CD4-positive, alpha-beta T cell (primary cell): ENCODE results near the gene PLCB1. TPM values are rescaled to one million over a fixed set of nuclear protein-coding genes. Genes with fewer than 3 reads are reported as not detected.

Source experiments
- ATAC-seq: fragments of 200-7000 bp; cut with Tn5 transposase; one replicate; pipeline ENCODE4 v1.10.0; 2022; ENCODE audit warnings: mild to moderate bottlenecking; ENCODE audit not compliant: poor library complexity
- CTCF ChIA-PET: fragments of 350-600 bp; sonication (Branson Sonifier 250); formaldehyde crosslinking; loops from one replicate; lab custom pipeline; 2021; ENCODE audit warnings: antibody characterized with exemption, inconsistent platforms; lab: Charles Lee
- POLR2A ChIA-PET: fragments of 350-600 bp; sonication (Branson Sonifier 250); formaldehyde crosslinking; loops from one replicate; lab custom pipeline; 2021; ENCODE audit warnings: antibody characterized with exemption, inconsistent platforms; lab: Charles Lee
- DNase-seq, 14 experiments: peaks; one replicate each; pipeline ENCODE4 v3.0.0-alpha.2; 2013 to 2020; ENCODE audit warnings: mixed read lengths in 2 of 14
- H3K27ac ChIP-seq, 2 donors: one replicate each; pipeline versions ENCODE4 v1.5.1 to v1.7.0; 2013; ENCODE audit warnings: low read length in 2 of 2, low read depth in 1 of 2, mild to moderate bottlenecking in 1 of 2
- H3K27me3 ChIP-seq, 2 experiments: 1 replicate in 1 of 2; 2 replicates in 1 of 2; pipeline versions ENCODE4 v1.6.1 to v1.7.0; 2013; ENCODE audit warnings: low read length in 2 of 2, control low read depth in 1 of 2, mild to moderate bottlenecking in 1 of 2, moderate library complexity in 1 of 2; ENCODE audit not compliant: insufficient read depth in 2 of 2, control insufficient read depth in 1 of 2
- H3K36me3 ChIP-seq: one replicate; pipeline ENCODE4 v1.6.1; 2013; ENCODE audit warnings: low read length, control low read depth; ENCODE audit not compliant: insufficient read depth
- H3K4me1 ChIP-seq: one replicate; pipeline ENCODE4 v1.6.1; 2013; ENCODE audit warnings: low read length, control low read depth; ENCODE audit not compliant: insufficient read depth
- H3K4me3 ChIP-seq: one replicate; pipeline ENCODE4 v1.5.1; 2013; ENCODE audit warnings: mild to moderate bottlenecking, low read length, moderate library complexity
- H3K9me3 ChIP-seq, 2 experiments: 1 replicate in 1 of 2; 2 replicates in 1 of 2; pipeline versions ENCODE4 v1.6.1 to v1.7.0; 2013; ENCODE audit warnings: low read length in 2 of 2, mild to moderate bottlenecking in 2 of 2, control low read depth in 1 of 2, moderate library complexity in 1 of 2; ENCODE audit not compliant: control insufficient read depth in 1 of 2, insufficient read depth in 1 of 2
- H3K27ac Mint-ChIP-seq: one replicate; pipeline ENCODE4 v1.8.0; 2020; ENCODE audit warnings: mixed read lengths
- H3K27me3 Mint-ChIP-seq: one replicate; pipeline ENCODE4 v1.8.0; 2021; ENCODE audit warnings: mixed read lengths
- H3K36me3 Mint-ChIP-seq: one replicate; pipeline ENCODE4 v1.8.0; 2021; ENCODE audit warnings: low read depth, mixed read lengths
- H3K4me1 Mint-ChIP-seq: one replicate; pipeline ENCODE4 v1.8.0; 2021; ENCODE audit warnings: low read depth, mixed read lengths
- H3K4me3 Mint-ChIP-seq: one replicate; pipeline ENCODE4 v1.8.0; 2020; ENCODE audit warnings: mild to moderate bottlenecking, mixed read lengths
- H3K9me3 Mint-ChIP-seq: one replicate; pipeline ENCODE4 v1.8.0; 2020; ENCODE audit warnings: mixed read lengths
- CTCF ChIP-seq: fragments of 200-600 bp; IDR thresholded peaks from one replicate; pipeline ENCODE4 v1.8.0; 2022; ENCODE audit warnings: antibody characterized with exemption, mild to moderate bottlenecking
- intact Hi-C, 2 experiments: fragments of 100-400 bp; cut with DNase I in 1 of 2; cut with micrococcal nuclease in 1 of 2; formaldehyde crosslinking; loops; one replicate each; pipeline versions ENCODE4 v1.15.1 to v1.9.0; 2023 to 2025; cut with DNase I, micrococcal nuclease
- total RNA-seq, 174 experiments: library from RNA in 2 of 174; stranded (reverse) in 2 of 174; gene quantifications; one replicate each; pipeline ENCODE4 v1.2.3 and lab custom pipeline; 2021 to 2026

The PLCB1 gene
- total RNA-seq, 2 experiments from 2014 or later = 3.8 to 5.6 TPM

GRCh38 chr20:8187740-8188139, 55.7 kb downstream of the PLCB1 start:
- no peak for TF ChIP-seq CTCF
- DNase-seq (no peak), ATAC-seq (no peak)
- Mint-ChIP-seq H3K4me3 (no peak overlapping the region), H3K36me3 (no peaks in the 10 kb centered on the region), H3K27ac (no peak overlapping the region), H3K27me3 (no peaks in the 10 kb centered on the region), H3K4me1 (no peaks in the 10 kb centered on the region), H3K9me3 (no peaks in the 10 kb centered on the region)
- POLR2A ChIA-PET = no interaction called here
- Histone ChIP-seq H3K27ac (no peak overlapping the region), H3K9me3 (no peaks in the 10 kb centered on the region), H3K36me3 (no peaks in the 10 kb centered on the region), H3K27me3 (no peaks in the 10 kb centered on the region), H3K4me3 (no peak overlapping the region), H3K4me1 (no peaks in the 10 kb centered on the region)
- CTCF ChIA-PET = no interaction called here
- intact Hi-C loops = no loop called here

GRCh38 chr20:8190043-8190880, 58.2 kb downstream of the PLCB1 start:
- Histone ChIP-seq H3K4me3 (no peak overlapping the region), H3K9me3 (no peaks in the 10 kb centered on the region), H3K27me3 (no peaks in the 10 kb centered on the region), H3K27ac (no peak overlapping the region), H3K36me3 (no peaks in the 10 kb centered on the region), H3K4me1 (no peaks in the 10 kb centered on the region)
- no peak for DNase-seq
- no peak overlapping the region for H3K27ac Mint-ChIP-seq
- intact Hi-C loops = no loop called here
- POLR2A ChIA-PET = no interaction called here
- H3K9me3 Mint-ChIP-seq = no peaks in the 10 kb centered on the region
- H3K4me1 Mint-ChIP-seq = no peaks in the 10 kb centered on the region
- TF ChIP-seq CTCF = no peak
- no peaks in the 10 kb centered on the region for H3K27me3 Mint-ChIP-seq
- no peak overlapping the region for H3K4me3 Mint-ChIP-seq
- H3K36me3 Mint-ChIP-seq = no peaks in the 10 kb centered on the region
- ATAC-seq = no peak
- CTCF ChIA-PET = no interaction called here

GRCh38 chr20:8194721-8195120, 62.7 kb downstream of the PLCB1 start:
- Mint-ChIP-seq H3K36me3 (no peaks in the 10 kb centered on the region), H3K27ac (no peak overlapping the region), H3K4me1 (no peaks in the 10 kb centered on the region), H3K4me3 (no peak overlapping the region), H3K9me3 (no peaks in the 10 kb centered on the region), H3K27me3 (no peaks in the 10 kb centered on the region)
- no peaks in the 10 kb centered on the region for H3K4me1 ChIP-seq
- ATAC-seq (no peak), DNase-seq (no peak)
- H3K36me3 ChIP-seq = no peaks in the 10 kb centered on the region
- H3K27me3 ChIP-seq = no peaks in the 10 kb centered on the region
- no peak overlapping the region for H3K4me3 ChIP-seq
- ChIA-PET POLR2A (no interaction called here), CTCF (no interaction called here)
- H3K27ac ChIP-seq = no peak overlapping the region
- intact Hi-C loops = no loop called here
- no peak for TF ChIP-seq CTCF
- no peaks in the 10 kb centered on the region for H3K9me3 ChIP-seq
